Activated T-helper 1 cell treated with anti-CD3 and anti-CD28 coated beads, Interleukin-12 subunit alpha, Interleukin-12 subunit beta, Interleukin-2, Interleukin-4 antibody, amounts not matched to agents 30 ng/mL and 10 ng/mL and 1 ng/mL, durations not matched to agents 14 hours and 24 hours and 36 hours (primary cell): ENCODE results near the gene MTERF4. TPM values are rescaled to one million over a fixed set of nuclear protein-coding genes. Genes with fewer than 3 reads are reported as not detected.

Source experiments
- DNase-seq: peaks from one replicate; pipeline ENCODE4 v3.0.0; 2021; ENCODE audit warnings: low spot score
- H3K27ac Mint-ChIP-seq: one replicate; pipeline ENCODE4 v1.8.0; 2021; ENCODE audit warnings: mild to moderate bottlenecking, mixed read lengths
- H3K27me3 Mint-ChIP-seq: one replicate; pipeline ENCODE4 v1.8.0; 2022; ENCODE audit warnings: mild to moderate bottlenecking, moderate library complexity, mixed read lengths; ENCODE audit not compliant: insufficient read depth
- H3K36me3 Mint-ChIP-seq: one replicate; pipeline ENCODE4 v1.8.0; 2021; ENCODE audit warnings: low read depth, mixed read lengths
- H3K4me1 Mint-ChIP-seq: one replicate; pipeline ENCODE4 v1.8.0; 2021; ENCODE audit warnings: low read depth, mixed read lengths
- H3K4me3 Mint-ChIP-seq: one replicate; pipeline ENCODE4 v1.8.0; 2021; ENCODE audit warnings: mild to moderate bottlenecking, moderate library complexity, mixed read lengths
- H3K9me3 Mint-ChIP-seq: one replicate; pipeline ENCODE4 v1.8.0; 2021; ENCODE audit warnings: mixed read lengths
- intact Hi-C: fragments of 100-400 bp; cut with micrococcal nuclease; formaldehyde crosslinking; loops from one replicate; pipeline ENCODE4 v1.15.1; 2024
- total RNA-seq: library from RNA; stranded (reverse); gene quantifications from 2 replicates; pipeline ENCODE4 v1.2.3, GENCODE V29; 2022

The MTERF4 gene
- total RNA-seq, 1 donor from 2014 or later = 43.3 TPM

DNA sequence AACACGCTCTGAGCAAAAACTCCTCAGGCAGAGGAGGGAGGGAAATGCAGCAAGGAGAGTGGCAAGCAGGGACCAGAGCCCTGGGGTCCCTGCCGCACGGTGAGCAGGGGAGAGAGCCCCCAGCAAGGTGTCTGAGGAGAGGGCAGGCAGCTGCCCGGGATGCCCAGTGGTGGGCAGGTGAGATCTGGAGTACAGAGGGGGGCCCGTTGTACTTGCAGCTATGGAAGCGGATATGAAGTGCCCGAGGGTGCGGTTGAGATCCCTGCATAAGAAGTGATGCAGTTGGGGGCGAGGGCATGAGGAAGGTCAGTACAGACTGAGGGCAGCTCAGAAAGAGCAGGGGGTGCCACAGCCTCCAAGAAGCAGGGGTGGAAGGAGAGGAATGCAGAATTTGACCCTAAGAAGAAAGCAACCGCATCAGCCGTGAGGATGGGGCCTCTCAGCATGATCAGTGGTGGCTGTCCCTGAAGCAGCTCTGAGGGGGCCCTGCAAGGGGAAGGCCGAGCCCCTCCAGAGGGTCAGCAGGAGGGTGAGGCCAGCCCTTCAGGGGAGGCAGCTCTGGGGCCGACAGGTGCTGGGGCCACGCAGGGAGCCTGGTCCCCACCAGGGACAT, 29.4 kb downstream of the MTERF4 start:
- Mint-ChIP-seq H3K36me3 (peaks cover 5% of the 10 kb centered on the region), H3K27me3 (no peaks in the 10 kb centered on the region), H3K4me1 (no peaks in the 10 kb centered on the region), H3K4me3 (no peak overlapping the region), H3K27ac (no peak overlapping the region), H3K9me3 (no peaks in the 10 kb centered on the region)
- intact Hi-C loops = no loop called here
- DNase-seq = no peak

DNA sequence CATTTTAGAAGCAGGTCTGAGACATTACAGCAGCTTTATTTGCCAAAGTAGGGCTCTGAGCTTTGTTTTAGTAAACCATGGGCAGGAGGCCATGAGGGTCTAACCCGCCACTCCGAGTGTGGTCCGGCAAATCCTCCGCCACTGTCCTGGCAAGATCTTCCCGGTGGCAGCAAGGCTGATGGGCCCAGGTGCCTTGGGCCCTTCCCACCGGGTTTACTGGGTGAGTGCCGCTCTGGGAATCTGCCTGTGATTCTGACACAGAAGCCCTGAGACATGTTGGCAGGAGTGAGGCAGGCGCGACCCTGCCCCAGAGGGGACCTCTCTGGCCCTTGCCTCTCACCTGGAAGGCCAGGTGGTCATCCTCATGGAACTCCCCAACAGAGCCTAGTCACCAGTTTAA, 29.9 kb downstream of the MTERF4 start:
- Mint-ChIP-seq H3K4me1 (no peaks in the 10 kb centered on the region), H3K4me3 (no peak overlapping the region), H3K9me3 (no peaks in the 10 kb centered on the region), H3K27me3 (no peaks in the 10 kb centered on the region), H3K27ac (no peak overlapping the region), H3K36me3 (peaks cover 5% of the 10 kb centered on the region)
- intact Hi-C loops = no loop called here
- DNase-seq = no peak

GRCh38 chr2:241071677-241072111, 30.4 kb downstream of the MTERF4 start:
- no peak overlapping the region for H3K27ac Mint-ChIP-seq
- H3K4me3 Mint-ChIP-seq = no peak overlapping the region
- no peaks in the 10 kb centered on the region for H3K4me1 Mint-ChIP-seq
- H3K27me3 Mint-ChIP-seq = no peaks in the 10 kb centered on the region
- intact Hi-C loops = no loop called here
- no peak for DNase-seq
- peaks cover 5% of the 10 kb centered on the region for H3K36me3 Mint-ChIP-seq
- no peaks in the 10 kb centered on the region for H3K9me3 Mint-ChIP-seq

DNA sequence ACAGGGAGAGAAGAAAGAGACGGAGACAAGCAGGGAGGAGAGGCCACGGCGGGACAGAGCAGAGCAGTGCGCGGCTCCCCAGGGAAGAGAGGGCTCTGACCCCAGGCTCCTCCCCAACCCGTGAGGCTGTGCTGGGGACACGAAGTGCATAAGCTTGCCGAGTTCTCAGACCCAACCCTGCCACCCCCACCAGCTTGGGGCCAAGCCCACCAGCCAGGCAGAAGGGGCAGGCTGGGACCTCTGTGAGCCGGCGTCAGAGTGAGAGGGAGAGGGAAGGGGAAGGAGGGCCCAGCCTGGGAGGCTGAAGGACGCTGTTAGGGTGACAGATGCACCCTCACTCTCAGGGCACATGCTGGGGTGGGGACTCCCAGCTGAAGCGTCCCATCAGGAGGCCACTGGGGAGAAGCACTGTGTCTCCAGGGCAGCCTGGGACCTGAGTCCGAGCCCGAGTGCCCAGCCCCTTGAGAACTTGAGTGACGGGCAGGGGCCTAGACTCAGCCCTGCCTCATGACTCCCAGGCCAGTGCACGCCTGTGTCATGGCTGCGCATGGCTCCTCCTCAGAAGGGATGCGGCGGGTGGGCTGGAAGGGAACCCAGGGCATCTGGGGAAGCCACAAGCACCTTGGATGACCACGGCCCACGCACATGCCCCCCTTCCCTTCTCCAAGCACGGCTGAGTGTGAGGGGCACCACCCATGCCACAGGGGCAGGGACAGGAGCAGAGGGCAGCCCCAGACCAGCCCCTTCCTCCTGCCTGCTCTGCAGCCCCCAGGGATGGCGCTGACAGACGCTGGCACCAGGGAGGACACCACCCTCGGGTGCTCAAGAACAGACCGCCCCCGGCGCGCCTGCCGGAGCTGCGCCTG, 31.0 kb downstream of the MTERF4 start:
- no peak for DNase-seq
- Mint-ChIP-seq H3K4me1 (no peaks in the 10 kb centered on the region), H3K9me3 (no peaks in the 10 kb centered on the region), H3K27me3 (no peaks in the 10 kb centered on the region), H3K36me3 (peaks cover 5% of the 10 kb centered on the region), H3K4me3 (no peak overlapping the region), H3K27ac (no peak overlapping the region)
- intact Hi-C loops = no loop called here

DNA sequence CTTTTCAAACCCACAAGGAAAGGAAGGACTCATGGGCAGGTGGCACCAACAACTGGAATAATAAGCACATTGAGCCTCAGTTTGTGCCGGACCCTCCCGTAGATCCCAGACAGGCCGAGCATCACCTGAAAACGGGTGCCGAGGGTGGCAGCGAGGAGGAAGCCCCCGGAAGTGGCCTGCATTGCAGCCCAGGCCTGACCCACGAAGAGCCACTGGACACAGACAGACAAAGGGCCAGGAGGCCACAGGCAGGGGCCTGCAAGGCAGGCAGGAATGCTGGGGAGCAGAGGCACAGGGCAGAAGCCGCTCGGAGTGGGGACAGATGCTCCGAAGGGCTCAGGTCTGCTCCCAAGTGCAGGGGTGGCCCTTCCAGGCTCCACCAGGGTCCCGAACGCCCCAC, 31.7 kb downstream of the MTERF4 start:
- Mint-ChIP-seq H3K9me3 (no peaks in the 10 kb centered on the region), H3K4me3 (no peak overlapping the region), H3K4me1 (no peaks in the 10 kb centered on the region), H3K36me3 (no peaks in the 10 kb centered on the region), H3K27ac (no peak overlapping the region), H3K27me3 (no peaks in the 10 kb centered on the region)
- intact Hi-C loops = no loop called here
- no peak for DNase-seq

- DNase-seq = no peak
- no peaks in the 10 kb centered on the region for H3K9me3 Mint-ChIP-seq
- H3K4me3 Mint-ChIP-seq = no peak overlapping the region
- H3K27me3 Mint-ChIP-seq = no peaks in the 10 kb centered on the region
- no peaks in the 10 kb centered on the region for H3K4me1 Mint-ChIP-seq
- H3K36me3 Mint-ChIP-seq = no peaks in the 10 kb centered on the region
- no peak overlapping the region for H3K27ac Mint-ChIP-seq
- intact Hi-C loops = loop anchor here (10.0 kb wide), 1 partner anchor 815 kb away; no protein-coding TSS in a partner anchor
Observed at GRCh38 chr2:241069821-241070281, 32.2 kb downstream of the MTERF4 start.

GRCh38 chr2:241068942-241069810, 32.9 kb downstream of the MTERF4 start:
- DNase-seq = no peak
- peaks cover 2% of the 10 kb centered on the region for H3K27me3 Mint-ChIP-seq
- H3K4me1 Mint-ChIP-seq = no peaks in the 10 kb centered on the region
- no peak overlapping the region for H3K27ac Mint-ChIP-seq
- intact Hi-C loops = loop anchor here (10.0 kb wide), 1 partner anchor 816 kb away; no protein-coding TSS in a partner anchor
- H3K4me3 Mint-ChIP-seq = no peak overlapping the region
- H3K9me3 Mint-ChIP-seq = no peaks in the 10 kb centered on the region
- no peaks in the 10 kb centered on the region for H3K36me3 Mint-ChIP-seq

GRCh38 chr2:241068136-241068941, 33.7 kb downstream of the MTERF4 start:
- DNase-seq = no peak
- Mint-ChIP-seq H3K36me3 (no peaks in the 10 kb centered on the region), H3K27ac (no peak overlapping the region), H3K4me3 (no peak overlapping the region), H3K27me3 (peaks cover 3% of the 10 kb centered on the region), H3K9me3 (no peaks in the 10 kb centered on the region), H3K4me1 (no peaks in the 10 kb centered on the region)
- intact Hi-C loops = loop anchor here (10.0 kb wide), 1 partner anchor 816 kb away; no protein-coding TSS in a partner anchor

- no peak for DNase-seq
- H3K27ac Mint-ChIP-seq = no peak overlapping the region
- no peaks in the 10 kb centered on the region for H3K4me1 Mint-ChIP-seq
- H3K9me3 Mint-ChIP-seq = no peaks in the 10 kb centered on the region
- H3K4me3 Mint-ChIP-seq = no peak overlapping the region
- H3K27me3 Mint-ChIP-seq = peaks cover 3% of the 10 kb centered on the region
- no peaks in the 10 kb centered on the region for H3K36me3 Mint-ChIP-seq
- intact Hi-C loops = loop anchor here (10.0 kb wide), 1 partner anchor 817 kb away; no protein-coding TSS in a partner anchor
Observed at GRCh38 chr2:241067501-241068135, 34.5 kb downstream of the MTERF4 start.

- Mint-ChIP-seq H3K4me1 (no peaks in the 10 kb centered on the region), H3K27me3 (peaks cover 3% of the 10 kb centered on the region), H3K9me3 (no peaks in the 10 kb centered on the region), H3K27ac (no peak overlapping the region), H3K36me3 (no peaks in the 10 kb centered on the region), H3K4me3 (no peak overlapping the region)
- intact Hi-C loops = loop anchor here (10.0 kb wide), 1 partner anchor 818 kb away; no protein-coding TSS in a partner anchor
- no peak for DNase-seq
Observed at GRCh38 chr2:241066893-241067341, 35.2 kb downstream of the MTERF4 start.

DNA sequence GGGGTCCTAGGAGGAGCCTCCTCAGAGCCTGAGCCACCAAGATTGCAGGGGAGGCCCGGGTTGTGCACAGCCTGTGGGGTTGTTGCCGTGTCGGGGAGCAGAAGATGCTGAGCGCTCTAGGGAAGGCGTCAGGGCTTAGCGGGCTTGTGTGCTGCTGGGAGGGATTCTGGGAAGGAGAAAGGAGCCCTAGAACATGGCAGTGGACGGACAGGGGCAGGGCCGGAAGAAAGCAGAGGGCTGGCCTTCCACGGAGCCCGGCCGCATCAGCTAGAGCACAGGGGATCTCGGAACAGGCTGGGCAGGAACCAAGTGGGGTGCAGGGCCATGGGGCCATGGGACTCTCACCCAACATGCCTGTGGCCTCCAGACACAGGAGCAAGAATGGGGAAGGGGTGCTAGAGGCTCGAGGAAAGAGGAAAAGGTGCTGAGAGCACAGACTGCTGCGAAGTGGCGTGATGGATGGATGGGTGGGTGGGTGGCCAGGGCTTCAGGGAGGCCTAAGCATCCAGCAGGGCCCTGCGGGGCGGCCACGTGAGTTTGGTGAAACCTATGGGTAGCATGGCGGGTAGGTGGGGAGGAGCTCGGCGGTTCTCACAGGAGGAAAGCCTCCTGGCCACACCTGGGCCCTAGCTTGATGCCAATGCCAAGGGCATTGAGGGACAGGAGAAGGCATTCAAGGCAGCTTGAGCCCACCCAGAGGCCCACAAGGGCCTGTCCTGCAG, 35.8 kb downstream of the MTERF4 start:
- Mint-ChIP-seq H3K36me3 (no peaks in the 10 kb centered on the region), H3K27ac (no peak overlapping the region), H3K27me3 (peaks cover 3% of the 10 kb centered on the region), H3K4me1 (no peaks in the 10 kb centered on the region), H3K9me3 (no peaks in the 10 kb centered on the region), H3K4me3 (no peak overlapping the region)
- DNase-seq = no peak
- intact Hi-C loops = loop anchor here (10.0 kb wide), 1 partner anchor 818 kb away; no protein-coding TSS in a partner anchor
